HCEC 1CT (cell line): ENCODE measurements around the gene CA5B.
A peak's percentile ranks its signal among the peaks of the same experiment; 100 is the strongest.
"Not testable (repeated sequence)": the region's sequence is repeated elsewhere in the genome, so short reads cannot be mapped to it uniquely, and the experiment has no call there.

ENCODE experiments used
- DNase-seq: peaks from one replicate; pipeline ENCODE4 v3.0.0-alpha.2; 2017

CA5B gene

GRCh38 chrX:15814771-15815365, 76.8 kb downstream of the CA5B start:
- DNase-seq, result no peak

- DNase-seq, result peak; percentile 5
These were observed 77.8 kb downstream of the CA5B start for GRCh38 chrX:15815779-15816437.

- no peak for DNase-seq
These were observed 78.4 kb downstream of the CA5B start for GRCh38 chrX:15816438-15816809.

- DNase-seq, result no peak
These were observed 78.8 kb downstream of the CA5B start for GRCh38 chrX:15816886-15817285.

- no peak for DNase-seq
These were observed 82.3 kb downstream of the CA5B start for GRCh38 chrX:15820106-15821073.

- no peak for DNase-seq
These were observed 84.9 kb downstream of the CA5B start for GRCh38 chrX:15822922-15823321.

GRCh38 chrX:15825936-15826335, 87.9 kb downstream of the CA5B start:
- DNase-seq, result no peak

- DNase-seq, result no peak
These were observed 91.1 kb downstream of the CA5B start for GRCh38 chrX:15829217-15829616.

GRCh38 chrX:15831347-15831746, 93.3 kb downstream of the CA5B start:
- not testable (repeated sequence) for DNase-seq

GRCh38 chrX:15834053-15834452, 96.0 kb downstream of the CA5B start:
- no peak for DNase-seq

GRCh38 chrX:15834827-15835595, 96.9 kb downstream of the CA5B start:
- DNase-seq, result no peak
